ENCODE data around the gene CRACR2A.

CRACR2A gene

GRCh38 chr12:3606128-3606527, 146.8 kb downstream of the CRACR2A start:
- peaks cover 28% of the 10 kb centered on the region for H3K4me1 Mint-ChIP-seq
- H3K27ac Mint-ChIP-seq: no peak overlapping the region
- peaks cover 39% of the 10 kb centered on the region for H3K27me3 Mint-ChIP-seq (ENCODE audit: low read depth)
- H3K36me3 Mint-ChIP-seq (ENCODE audit: low read depth): no peaks in the 10 kb centered on the region
- H3K4me3 Mint-ChIP-seq: no peak overlapping the region
- no peak for TF ChIP-seq CTCF (IDR thresholded peaks at IDR 0.05; ENCODE audit: unreplicated experiment in 3 of 3)
- H3K9me3 Mint-ChIP-seq: peaks cover 7% of the 10 kb centered on the region

- Mint-ChIP-seq H3K27ac (no peak overlapping the region), H3K4me3 (no peak overlapping the region), H3K9me3 (peaks cover 7% of the 10 kb centered on the region), H3K4me1 (peaks cover 28% of the 10 kb centered on the region), H3K27me3 (ENCODE audit: low read depth) (peaks cover 43% of the 10 kb centered on the region), H3K36me3 (ENCODE audit: low read depth) (no peaks in the 10 kb centered on the region)
- no peak for TF ChIP-seq CTCF (IDR thresholded peaks at IDR 0.05; ENCODE audit: unreplicated experiment in 3 of 3)
These were observed 147.2 kb downstream of the CRACR2A start for GRCh38 chr12:3605692-3606091.

GRCh38 chr12:3604748-3605586, 147.9 kb downstream of the CRACR2A start:
- Mint-ChIP-seq H3K27me3 (ENCODE audit: low read depth) (peaks cover 43% of the 10 kb centered on the region), H3K36me3 (ENCODE audit: low read depth) (no peaks in the 10 kb centered on the region), H3K9me3 (peaks cover 7% of the 10 kb centered on the region), H3K4me3 (no peak overlapping the region), H3K27ac (no peak overlapping the region), H3K4me1 (peaks cover 28% of the 10 kb centered on the region)
- no peak for TF ChIP-seq CTCF (IDR thresholded peaks at IDR 0.05; ENCODE audit: unreplicated experiment in 3 of 3)

GRCh38 chr12:3604286-3604685, 148.6 kb downstream of the CRACR2A start:
- Mint-ChIP-seq H3K4me3 (no peak overlapping the region), H3K4me1 (peaks cover 28% of the 10 kb centered on the region), H3K27me3 (ENCODE audit: low read depth) (peaks cover 39% of the 10 kb centered on the region), H3K27ac (no peak overlapping the region), H3K9me3 (peaks cover 5% of the 10 kb centered on the region), H3K36me3 (ENCODE audit: low read depth) (no peaks in the 10 kb centered on the region)
- no peak for TF ChIP-seq CTCF (IDR thresholded peaks at IDR 0.05; ENCODE audit: unreplicated experiment in 3 of 3)

- H3K4me1 Mint-ChIP-seq: peaks cover 33% of the 10 kb centered on the region
- TF ChIP-seq CTCF (IDR thresholded peaks at IDR 0.05; ENCODE audit: unreplicated experiment in 3 of 3): no peak
- H3K9me3 Mint-ChIP-seq: no peaks in the 10 kb centered on the region
- peaks cover 41% of the 10 kb centered on the region for H3K27me3 Mint-ChIP-seq (ENCODE audit: low read depth)
- H3K27ac Mint-ChIP-seq: no peak overlapping the region
- no peaks in the 10 kb centered on the region for H3K36me3 Mint-ChIP-seq (ENCODE audit: low read depth)
- no peak overlapping the region for H3K4me3 Mint-ChIP-seq
These were observed 149.3 kb downstream of the CRACR2A start for GRCh38 chr12:3603576-3603975.

- TF ChIP-seq CTCF (IDR thresholded peaks at IDR 0.05; ENCODE audit: unreplicated experiment in 3 of 3): no peak
- no peak overlapping the region for H3K27ac Mint-ChIP-seq
- no peaks in the 10 kb centered on the region for H3K36me3 Mint-ChIP-seq (ENCODE audit: low read depth)
- H3K9me3 Mint-ChIP-seq: no peaks in the 10 kb centered on the region
- no peak overlapping the region for H3K4me3 Mint-ChIP-seq
- H3K4me1 Mint-ChIP-seq: peaks cover 38% of the 10 kb centered on the region
- H3K27me3 Mint-ChIP-seq (ENCODE audit: low read depth): peaks cover 41% of the 10 kb centered on the region
These were observed 150.4 kb downstream of the CRACR2A start for GRCh38 chr12:3602488-3602887.
